IPS-18c (cell line): Measurements from ENCODE around the gene PTPN13.
"Not testable (repeated sequence)": the region's sequence is repeated elsewhere in the genome, so short reads cannot be mapped to it uniquely, and the experiment has no call there.

ENCODE experiments used
- H3K4me3 ChIP-seq: 2 replicates; pipeline ENCODE4 v1.7.0; 2013; ENCODE audit warnings: low read depth, mild to moderate bottlenecking, low read length, moderate library complexity; ENCODE audit not compliant: insufficient read depth
- H3K9me3 ChIP-seq: one replicate; pipeline ENCODE4 v1.6.1; 2013; ENCODE audit warnings: mild to moderate bottlenecking, low read length, moderate library complexity; ENCODE audit not compliant: control insufficient read depth, insufficient read depth

Gene PTPN13

DNA sequence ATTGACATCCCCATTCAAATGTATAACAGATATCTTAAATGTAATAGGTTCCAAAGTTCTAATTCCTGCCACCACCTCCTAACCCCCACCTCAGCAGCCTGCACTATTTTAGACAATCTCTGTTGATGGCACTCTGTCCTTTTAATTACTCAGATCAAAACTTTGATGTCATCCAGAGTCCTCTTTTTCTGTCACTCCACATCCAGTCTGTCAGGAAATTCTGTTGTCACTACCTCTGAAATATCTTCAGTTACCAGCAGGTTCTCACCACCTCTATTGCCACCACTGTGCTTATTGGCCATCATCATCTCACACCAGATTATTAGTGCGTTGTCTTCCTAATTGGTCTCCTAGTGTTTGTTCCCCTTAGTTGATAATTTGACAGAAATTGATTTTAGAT is 76.2 kb downstream of the PTPN13 start:
- Histone ChIP-seq H3K9me3 (no peaks in the 10 kb centered on the region), H3K4me3 (no peak overlapping the region)

DNA sequence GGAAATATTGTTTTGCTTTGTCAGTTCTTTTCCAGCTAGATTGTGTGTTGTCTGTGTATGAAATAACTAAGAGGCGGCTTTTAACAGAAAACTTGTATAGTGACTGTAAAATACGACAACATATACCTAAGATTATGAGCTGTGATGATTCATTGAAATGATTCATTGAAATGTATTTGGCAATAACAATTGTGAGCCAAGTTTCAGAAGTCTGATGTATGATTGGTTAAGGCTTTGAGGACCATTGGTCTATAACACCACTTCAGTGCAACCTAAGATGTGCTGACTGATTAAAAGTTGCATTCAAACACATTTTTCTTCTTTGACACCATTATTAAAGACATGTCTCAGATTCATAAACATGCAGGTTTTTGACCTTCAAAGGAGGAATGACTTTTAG is 76.6 kb downstream of the PTPN13 start:
- no peak overlapping the region for H3K4me3 ChIP-seq
- H3K9me3 ChIP-seq, result no peaks in the 10 kb centered on the region

DNA sequence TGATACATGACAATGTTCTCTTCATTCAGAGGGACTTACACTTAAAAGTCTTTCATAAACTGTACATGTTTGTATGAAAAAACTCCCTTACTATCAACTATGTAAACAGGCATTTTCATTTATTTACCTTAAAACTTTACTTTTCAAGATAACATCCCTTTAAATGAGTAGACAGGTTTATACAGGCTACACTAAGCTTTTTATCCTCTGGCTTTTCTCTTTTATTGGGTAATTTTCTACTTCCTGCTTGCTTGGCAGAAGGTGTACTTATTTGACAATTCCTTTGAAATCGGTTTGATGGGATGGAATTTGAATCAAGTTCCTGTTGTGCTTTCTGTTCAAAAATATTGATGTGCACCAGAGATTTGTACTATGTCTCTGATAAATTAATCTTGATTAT is 81.4 kb downstream of the PTPN13 start:
- H3K4me3 ChIP-seq, result no peak overlapping the region
- no peaks in the 10 kb centered on the region for H3K9me3 ChIP-seq

DNA sequence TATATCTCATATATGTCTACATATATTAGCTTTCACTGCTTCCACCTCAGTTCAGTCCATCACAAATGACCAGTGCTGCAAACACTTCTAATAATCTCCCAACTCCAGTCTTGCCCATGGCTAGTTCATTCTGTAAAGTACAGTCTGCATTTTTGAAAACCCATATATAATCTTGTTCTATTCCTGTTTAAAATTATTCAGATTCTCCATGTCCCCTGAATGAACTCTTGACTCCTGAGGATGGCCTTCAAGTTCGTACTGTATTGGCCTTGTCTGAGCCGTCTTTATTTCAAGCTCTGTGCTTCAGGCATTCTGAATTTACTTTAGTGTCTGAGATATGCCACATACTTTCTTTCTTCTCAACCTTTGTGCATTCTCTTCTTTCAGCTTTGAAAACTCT is 84.7 kb downstream of the PTPN13 start:
- Histone ChIP-seq H3K9me3 (no peaks in the 10 kb centered on the region), H3K4me3 (no peak overlapping the region)

DNA sequence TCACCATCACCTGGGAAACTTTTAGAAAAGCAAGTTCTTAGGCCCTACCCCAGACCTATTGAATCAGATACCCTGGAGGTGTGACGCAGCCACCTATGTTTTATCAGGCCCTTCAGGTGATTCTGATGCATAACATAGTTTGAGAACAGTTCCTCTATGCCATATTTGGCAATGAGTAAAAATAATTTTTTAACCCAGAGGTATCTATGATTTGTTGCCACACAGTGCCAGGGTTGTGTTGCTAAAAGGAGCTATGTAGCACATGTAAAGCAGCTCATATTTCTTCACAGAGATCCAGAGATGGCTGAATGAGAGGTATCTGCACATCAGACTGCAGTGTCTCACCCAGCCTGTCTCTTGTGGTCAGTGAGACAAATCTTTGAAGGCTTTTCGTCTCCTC is 85.3 kb downstream of the PTPN13 start:
- no peak overlapping the region for H3K4me3 ChIP-seq
- H3K9me3 ChIP-seq, result no peaks in the 10 kb centered on the region

DNA sequence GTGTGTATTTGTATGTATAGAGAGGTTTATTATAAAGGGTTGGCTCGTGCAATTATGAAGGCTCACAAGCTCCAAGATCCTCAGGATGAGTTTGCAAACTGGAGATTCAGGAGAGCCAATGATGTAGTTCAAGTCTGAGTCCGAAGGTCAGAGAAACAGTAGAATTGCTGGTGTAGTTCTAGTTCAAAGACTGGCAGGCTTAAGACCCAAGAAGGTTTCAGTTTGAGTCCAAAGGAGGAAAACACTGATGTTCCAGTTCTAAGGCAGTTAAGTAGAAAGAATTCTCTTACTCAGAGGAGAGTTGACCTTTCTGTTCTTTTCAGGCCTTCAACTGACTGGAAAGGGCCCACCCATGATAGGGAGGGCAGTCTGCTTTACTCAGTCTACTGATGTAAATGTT is 89.1 kb downstream of the PTPN13 start:
- H3K9me3 ChIP-seq, result no peaks in the 10 kb centered on the region

DNA sequence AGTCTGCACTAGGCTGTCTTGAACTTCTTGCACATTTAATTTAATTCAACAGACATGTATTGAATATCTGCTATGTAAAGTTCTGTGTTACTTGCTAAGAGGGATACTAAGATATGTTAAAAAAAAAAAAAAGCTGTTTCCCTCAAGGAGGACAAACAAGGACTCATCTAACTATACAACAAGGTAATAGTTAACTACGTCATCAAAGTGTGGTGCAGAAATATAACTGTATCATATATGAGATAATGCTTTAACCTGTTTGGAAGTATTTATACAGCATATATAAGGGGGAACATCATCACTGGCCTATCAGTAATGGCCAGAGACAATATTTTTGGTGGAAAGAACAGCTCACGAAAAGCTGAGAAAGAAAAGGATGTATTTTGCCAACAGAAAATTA is 89.9 kb downstream of the PTPN13 start:
- Histone ChIP-seq H3K4me3 (no peak overlapping the region), H3K9me3 (no peaks in the 10 kb centered on the region)

More for the DNA sequence above, 89.1 kb downstream of the PTPN13 start:
- no peak overlapping the region for H3K4me3 ChIP-seq

DNA sequence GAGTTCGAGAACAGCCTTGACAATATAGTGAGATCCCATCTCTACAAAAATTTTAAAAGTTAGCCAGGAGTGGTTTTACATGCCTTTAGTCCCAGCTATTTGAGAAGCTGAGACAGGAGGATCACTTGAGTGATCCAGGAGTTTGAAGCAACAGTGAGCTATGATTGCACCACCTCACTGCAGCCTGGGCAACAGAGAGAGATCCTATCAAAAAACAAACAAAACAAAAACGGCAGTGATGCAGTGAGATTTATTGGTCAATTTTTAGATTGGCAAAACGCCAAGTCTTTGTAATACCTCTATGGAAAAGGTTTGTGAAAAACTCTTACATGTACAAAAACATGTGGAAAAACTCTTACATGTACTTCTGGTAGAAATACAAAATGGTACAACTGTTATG is 91.3 kb downstream of the PTPN13 start:
- Histone ChIP-seq H3K9me3 (no peaks in the 10 kb centered on the region), H3K4me3 (no peak overlapping the region)

DNA sequence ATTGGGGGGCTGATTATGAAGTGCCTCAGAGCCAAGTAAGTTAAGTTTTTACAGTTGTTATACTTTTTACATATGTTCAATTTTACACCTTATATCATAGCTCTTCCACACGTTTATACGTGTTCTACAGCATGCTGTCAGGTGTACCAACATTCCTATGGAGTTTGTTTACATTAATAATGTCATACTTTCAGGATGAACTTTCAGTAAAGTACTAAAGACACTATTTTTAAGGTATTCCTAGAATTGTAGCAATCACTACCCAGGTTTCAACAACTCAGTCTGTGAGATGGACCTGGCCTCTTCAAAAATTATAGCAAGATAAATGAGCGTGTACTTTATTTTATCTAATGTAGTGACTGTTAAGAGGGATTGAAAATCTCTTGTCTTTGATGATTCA is 92.6 kb downstream of the PTPN13 start:
- Histone ChIP-seq H3K4me3 (no peak overlapping the region), H3K9me3 (no peaks in the 10 kb centered on the region)

DNA sequence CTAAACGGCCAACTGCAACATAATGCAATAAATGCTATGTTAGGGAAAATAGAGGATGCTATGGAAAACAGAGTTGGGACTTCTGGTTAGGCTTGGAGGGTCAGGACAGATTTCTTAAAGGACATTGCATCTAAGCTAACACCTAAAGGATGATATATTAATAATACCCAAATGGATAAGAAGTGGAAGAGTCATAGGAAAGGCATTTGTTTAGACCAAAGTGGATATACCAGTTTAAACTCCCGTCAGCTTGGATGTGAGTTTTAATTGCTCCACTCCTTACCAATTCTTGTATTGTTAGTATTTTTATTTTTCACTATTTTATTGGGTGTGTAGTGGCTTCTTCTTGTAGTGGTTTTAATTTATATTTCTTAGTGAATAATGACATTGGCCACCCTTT is 93.9 kb downstream of the PTPN13 start:
- Histone ChIP-seq H3K9me3 (no peaks in the 10 kb centered on the region), H3K4me3 (no peak overlapping the region)

DNA sequence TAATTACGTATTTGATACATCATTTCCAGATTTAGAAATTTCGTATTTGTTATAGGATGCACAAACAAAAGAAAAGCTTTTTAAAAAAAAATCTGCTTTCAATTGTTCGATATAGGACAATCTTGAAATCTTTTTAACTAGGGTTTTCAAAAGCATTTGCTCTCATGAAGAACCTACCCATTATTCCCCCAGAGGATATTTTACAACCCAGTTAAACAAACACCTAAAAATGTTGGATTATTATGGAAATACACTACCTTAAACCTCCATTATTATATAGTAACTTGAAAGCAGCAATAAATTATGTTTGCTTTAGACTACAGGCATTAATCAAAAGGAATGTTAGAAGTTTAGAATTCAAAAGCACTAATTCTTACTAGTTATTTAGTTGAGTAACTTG is 110.5 kb downstream of the PTPN13 start:
- Histone ChIP-seq H3K9me3 (no peaks in the 10 kb centered on the region), H3K4me3 (no peak overlapping the region)

DNA sequence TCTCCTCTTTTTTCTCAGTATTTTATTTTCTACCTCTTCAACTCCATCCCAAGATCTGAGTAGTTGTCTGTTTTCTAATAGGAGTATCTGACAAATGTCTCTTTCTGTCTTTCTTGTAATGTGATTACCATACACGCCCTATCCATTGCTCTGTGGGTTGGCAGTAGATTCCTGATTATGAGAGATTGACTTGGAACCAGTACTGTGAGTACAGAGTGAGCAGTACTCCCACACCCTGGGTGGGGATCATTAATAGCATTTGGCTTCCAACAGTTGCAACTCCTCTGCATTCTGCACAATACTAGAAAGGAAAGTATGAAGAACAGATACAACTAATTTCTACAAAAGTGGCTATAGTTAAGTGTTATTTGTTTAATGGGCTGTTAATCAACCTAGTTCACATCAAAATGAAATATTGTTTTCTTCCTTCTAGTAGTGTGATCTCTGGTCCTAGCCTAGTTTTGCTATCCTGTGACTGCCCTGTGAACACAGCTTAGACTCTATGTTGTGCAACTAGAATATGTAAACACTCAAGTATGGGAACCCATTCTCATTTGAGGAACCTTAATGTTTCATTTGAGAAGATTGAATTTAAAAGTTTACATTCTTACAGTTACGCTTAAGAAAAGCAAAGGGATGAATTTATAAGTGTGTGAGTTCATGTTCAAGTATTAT is 112.9 kb downstream of the PTPN13 start:
- Histone ChIP-seq H3K4me3 (no peak overlapping the region), H3K9me3 (no peaks in the 10 kb centered on the region)

DNA sequence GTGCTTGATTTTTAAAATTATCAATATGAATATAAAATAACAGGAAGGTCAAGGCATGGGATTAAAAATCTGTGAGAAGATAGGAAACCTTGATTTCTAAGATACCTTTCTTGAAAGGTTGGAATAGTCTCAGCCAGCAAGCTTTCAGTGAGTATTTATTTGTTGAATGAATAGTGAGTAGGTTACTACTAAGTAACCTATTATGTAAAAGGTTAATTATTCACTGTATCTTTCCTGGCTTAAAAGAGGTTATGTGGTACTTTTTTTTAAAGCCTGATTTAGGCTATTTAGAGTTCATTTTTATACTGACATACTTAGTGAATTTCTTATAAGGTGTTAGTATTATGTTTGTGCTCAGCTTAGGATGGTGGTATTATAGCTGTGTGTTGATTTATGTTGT is 123.5 kb downstream of the PTPN13 start:
- Histone ChIP-seq H3K9me3 (peaks cover 3% of the 10 kb centered on the region), H3K4me3 (no peak overlapping the region)

DNA sequence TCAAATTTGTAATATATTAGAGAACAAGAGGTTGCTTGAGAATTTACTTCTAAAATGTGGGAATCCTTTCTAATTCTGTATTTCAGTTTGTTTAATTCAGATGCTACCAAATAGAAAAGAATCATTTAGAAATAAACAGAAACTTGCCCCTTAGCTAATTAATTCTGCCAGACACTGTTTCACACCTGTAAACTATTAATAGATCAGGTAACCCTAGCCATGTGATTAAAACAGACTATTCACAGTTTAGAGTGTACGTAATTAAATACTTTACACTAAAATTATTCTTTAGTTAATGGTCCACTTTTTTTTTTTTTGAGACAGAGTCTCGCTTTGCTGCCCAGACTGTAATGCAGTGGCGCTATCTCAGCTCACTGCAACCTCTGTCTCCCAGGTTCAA is 124.0 kb downstream of the PTPN13 start:
- H3K9me3 ChIP-seq, result peaks cover 3% of the 10 kb centered on the region

DNA sequence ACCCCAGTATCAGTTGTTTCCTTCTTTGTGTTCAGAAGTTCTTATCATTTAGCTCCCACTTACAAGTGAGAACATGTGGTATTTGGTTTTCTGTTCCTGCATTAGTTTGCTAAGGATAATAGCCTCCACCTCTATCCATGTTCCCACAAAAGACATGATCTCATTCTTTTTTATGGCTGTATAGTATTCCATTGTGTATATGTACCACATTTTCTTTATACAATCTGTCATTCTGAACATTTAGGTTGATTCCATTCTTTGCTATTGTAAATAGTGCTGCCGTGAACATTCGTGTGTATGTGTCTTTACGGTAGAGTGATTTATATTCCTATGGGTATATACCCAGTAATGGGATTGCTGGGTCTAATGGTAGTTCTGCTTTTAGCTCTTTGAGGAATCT is 125.0 kb downstream of the PTPN13 start:
- not testable (repeated sequence) for H3K4me3 ChIP-seq, H3K9me3 ChIP-seq

More for the DNA sequence above, 124.0 kb downstream of the PTPN13 start:
- H3K4me3 ChIP-seq, result no peak overlapping the region

DNA sequence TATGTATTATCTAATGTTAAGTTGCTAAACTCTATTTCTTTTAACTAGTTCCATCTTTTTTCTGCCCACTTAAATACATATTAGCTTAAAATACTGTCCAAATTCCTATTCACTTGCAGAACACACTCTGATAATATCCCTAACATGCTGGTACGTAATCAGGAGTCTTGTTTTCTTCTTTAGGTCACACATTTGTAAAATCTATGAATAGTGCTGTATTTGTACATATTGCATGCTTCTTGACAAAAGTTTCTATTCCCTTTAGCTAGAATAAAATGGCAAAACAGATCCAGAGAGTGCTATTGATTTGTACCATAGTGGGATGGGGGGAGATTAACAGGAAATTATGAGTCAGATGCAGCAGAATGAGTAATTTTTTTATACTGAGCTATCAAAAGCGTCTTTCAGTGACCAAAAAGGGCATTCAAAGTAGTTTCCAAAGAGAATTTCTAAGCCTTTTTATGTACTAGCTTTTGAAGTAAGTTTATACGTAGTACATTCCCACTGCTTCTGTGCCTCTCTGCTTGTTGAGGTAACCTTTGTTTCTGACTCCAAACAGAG is 126.5 kb downstream of the PTPN13 start:
- H3K4me3 ChIP-seq, result no peak overlapping the region
- H3K9me3 ChIP-seq, result peaks cover 3% of the 10 kb centered on the region

DNA sequence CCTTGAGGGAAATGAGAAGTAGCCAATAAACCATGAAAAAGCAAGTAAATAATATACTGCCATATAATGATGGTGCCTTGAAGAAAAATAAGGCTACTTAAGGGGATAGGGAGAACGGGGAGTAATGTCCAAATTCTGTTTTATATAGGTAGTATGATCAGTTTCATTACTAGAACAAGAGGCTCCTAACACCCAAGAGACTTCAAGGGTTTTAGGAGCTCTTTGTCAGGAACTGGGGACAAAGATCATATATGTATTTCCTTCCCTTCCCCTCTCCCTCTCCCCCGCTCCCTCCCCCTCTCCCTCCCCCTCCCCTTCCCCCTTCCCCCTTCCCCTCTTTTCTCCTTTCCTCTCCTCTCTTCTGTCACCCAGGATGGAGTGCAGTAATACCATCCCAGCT is 127.3 kb downstream of the PTPN13 start:
- Histone ChIP-seq H3K4me3 (no peak overlapping the region), H3K9me3 (peaks cover 3% of the 10 kb centered on the region)

DNA sequence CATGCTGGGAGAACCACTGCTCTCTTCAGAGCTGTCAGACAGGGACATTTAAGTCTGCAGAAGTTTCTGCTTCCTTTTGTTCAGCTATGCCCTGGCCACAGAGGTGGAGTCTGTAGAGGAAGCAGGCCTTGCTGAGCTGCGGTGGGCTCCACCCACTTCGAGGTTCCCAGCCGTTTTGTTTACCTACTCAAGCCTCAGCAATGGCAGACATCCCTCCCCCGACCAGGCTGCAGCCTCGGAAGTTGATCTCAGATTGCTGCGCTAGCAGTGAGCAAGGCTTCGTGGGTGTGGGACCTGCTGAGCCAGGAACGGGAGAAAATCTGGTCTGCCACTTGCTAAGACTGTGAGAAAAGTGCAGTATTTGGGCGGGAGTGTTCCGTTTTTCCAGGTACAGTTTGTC is 136.2 kb downstream of the PTPN13 start:
- H3K9me3 ChIP-seq, result no peaks in the 10 kb centered on the region
- H3K4me3 ChIP-seq, result no peak overlapping the region

DNA sequence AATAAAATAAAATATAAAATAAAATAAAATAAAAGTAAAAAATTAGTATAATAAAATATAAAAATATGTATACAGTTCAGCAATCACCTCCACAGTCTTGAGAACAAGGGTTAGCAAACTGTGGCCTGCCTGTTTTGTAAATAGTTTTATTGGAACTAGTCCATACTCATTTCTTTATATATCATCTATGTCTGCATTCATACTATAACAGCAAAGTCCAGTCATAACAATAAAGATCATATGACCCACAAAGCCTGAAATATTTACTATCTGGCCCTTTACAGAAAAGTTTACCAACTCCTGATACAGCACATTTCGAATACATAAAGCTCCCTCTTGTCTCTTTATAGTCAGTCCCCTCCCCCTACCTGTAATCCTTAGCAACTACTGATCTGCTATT is 143.1 kb downstream of the PTPN13 start:
- Histone ChIP-seq H3K4me3 (no peak overlapping the region), H3K9me3 (peaks cover 7% of the 10 kb centered on the region)
